Pericardium fibroblast (primary cell): ENCODE results near the gene STARD7. TPM values are rescaled to one million over a fixed set of nuclear protein-coding genes. Genes with fewer than 3 reads are reported as not detected.

Experiments used
- total RNA-seq: library from RNA; depleted of rRNA; stranded (reverse); fragments of >200 nt; gene quantifications from 2 replicates; pipeline ENCODE4 v1.2.3, GENCODE V29; 2015

Gene STARD7, protein sequence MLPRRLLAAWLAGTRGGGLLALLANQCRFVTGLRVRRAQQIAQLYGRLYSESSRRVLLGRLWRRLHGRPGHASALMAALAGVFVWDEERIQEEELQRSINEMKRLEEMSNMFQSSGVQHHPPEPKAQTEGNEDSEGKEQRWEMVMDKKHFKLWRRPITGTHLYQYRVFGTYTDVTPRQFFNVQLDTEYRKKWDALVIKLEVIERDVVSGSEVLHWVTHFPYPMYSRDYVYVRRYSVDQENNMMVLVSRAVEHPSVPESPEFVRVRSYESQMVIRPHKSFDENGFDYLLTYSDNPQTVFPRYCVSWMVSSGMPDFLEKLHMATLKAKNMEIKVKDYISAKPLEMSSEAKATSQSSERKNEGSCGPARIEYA
- 63.6 and 74.2 TPM in 2 replicates for total RNA-seq

DNA sequence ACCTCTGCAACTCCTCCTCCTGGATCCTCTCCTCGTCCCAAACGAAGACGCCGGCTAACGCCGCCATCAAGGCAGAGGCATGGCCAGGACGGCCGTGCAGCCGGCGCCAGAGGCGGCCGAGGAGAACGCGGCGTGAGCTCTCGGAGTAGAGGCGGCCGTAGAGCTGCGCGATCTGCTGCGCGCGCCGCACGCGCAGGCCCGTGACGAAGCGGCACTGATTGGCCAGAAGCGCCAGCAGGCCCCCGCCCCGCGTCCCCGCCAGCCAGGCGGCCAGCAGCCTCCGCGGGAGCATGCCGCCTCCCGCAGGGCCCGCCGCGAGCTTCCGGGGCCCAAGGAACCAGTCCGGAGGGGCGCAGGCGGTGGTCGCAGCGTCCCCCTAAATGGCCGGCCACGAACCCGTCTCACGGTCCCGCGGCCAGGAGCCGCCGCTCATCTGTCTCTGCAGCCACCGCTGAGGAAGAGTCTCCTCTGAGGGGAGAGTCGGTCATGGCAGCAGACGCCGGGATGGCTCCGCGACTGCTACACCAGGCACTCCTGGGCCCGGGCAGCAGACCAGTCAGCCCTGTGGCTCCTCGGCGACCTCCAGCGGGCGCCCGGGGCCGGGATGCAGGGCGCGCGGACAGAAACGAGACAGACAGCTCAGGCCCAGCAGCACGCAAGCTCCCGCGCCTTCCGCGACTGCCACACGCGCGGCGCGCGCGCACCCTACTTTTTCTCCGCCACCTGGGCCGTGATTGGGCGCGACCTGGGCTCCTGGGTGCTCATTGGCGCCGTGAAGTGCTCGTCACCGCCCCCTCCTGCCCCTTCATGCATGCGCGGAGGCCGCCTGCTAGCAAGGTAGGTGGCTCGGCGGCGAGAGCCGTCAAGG lies at the start of gene STARD7:
STARD7 (minus strand) TSS at position 685 of the 868 bp plus-strand sequence; CDS start at position 292, 393 bp downstream.

DNA sequence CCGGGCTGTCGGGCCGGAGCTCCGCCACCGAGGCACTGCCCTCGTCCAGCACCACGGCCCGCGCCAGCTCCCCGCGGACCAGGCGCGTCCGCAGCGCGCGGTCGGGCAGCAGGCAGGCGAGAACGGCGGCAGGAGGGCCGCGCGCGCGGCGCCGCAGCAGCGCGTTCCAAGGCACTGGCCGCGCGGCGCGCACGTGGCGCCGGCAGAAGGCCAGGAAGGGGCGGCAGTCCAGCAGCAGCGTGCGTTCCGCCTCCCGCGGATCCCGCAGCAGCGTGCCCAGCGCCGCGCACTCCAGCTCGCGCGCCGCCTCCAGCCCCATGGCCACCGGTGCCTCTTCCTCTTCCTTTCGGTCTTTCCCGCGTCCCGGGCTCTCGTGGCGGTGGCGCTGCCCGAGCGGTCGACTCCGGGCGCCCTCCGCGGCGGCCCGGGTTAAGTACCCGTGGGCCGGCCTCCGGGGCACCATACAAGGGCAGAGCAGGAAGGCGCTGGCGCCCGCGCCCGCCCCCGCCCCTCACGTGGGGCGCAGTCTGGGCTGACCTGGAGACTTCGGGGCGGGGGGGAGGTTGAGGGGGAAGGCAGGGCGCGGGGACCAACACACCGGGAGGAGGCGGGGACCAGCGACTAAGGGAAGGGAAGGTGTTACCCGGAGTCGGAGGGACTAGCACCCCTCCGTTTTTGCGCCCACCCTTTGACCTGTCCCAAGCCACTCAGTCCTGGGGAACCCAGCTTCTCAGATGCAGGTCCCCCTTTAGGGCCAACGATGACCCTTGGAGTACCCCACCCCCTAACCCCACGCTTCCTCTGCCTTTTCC lies 63.4 kb downstream of the STARD7 start, which contains the start of gene DUSP2:
DUSP2 (minus strand) TSS at position 405 of the 812 bp plus-strand sequence; CDS start at position 319, 86 bp downstream.

DNA sequence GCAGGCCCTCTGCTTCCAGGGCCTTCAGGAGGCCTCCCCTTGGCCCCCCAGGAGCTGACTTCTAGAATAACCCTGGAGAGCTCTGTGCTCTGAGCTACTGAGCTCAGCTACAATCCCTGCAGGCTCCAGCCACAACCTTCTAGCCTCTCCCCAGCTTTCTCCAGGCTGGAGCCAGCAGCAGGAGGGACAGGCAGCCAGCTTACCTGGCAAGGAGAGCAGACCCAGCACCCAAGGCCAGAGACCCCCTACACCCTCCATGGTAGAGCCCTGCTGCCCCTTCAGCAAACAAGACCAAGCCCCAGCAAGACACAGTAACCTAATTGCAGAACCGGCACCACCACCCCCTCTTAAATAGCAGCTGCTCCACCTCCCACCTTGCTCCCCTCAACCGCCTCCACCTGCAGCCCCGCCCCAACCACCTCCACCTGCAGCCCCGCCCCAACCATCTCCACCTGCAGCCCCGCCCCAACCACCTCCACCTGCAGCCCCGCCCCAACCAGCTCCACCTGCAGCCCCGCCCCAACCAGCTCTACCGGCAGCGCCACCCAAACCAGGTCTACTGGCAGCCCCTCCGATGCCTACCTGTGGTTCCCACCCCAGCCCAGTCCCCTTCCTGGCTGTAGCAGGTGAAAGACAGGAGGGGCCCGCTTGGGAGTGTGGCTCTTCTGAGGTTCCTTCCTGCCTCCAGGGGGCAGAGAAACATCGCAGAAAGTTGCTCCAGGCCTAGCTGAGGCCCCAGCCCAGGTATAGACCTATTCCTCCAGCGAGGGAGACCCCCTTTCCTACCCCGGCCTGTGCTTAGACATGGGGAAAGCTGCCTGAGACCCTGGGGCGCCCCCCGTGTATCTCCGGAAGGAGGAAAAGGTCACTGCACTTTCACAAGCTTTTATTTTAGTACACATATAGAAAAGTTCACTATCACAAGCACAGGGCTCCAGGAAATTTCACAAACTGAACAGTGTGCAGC lies 70.2 kb downstream of the STARD7 start, which contains the start of gene ASTL:
ASTL (minus strand) TSS at position 324 of the 967 bp plus-strand sequence; CDS start at position 258, 66 bp downstream.

Other genes with a start within 250 kb of the STARD7 start
- gene ANKRD36C, start 217.0 kb downstream of the STARD7 start, total RNA-seq, result 4.7 and 5.1 TPM in 2 replicates
- 1.3 and 3.7 TPM in 2 replicates for gene GPAT2, start 173.9 kb downstream of the STARD7 start, total RNA-seq
- under 0.01 TPM in 1 of 2 replicates, not detected in the other for gene ADRA2B, start 92.3 kb downstream of the STARD7 start, total RNA-seq
- gene ASTL, start 70.3 kb downstream of the STARD7 start, total RNA-seq, result not detected in 2 replicates
- 3.5 and 6.6 TPM in 2 replicates for gene DUSP2, start 63.4 kb downstream of the STARD7 start, total RNA-seq
- 30.1 and 32.6 TPM in 2 replicates for gene TMEM127, start 57.2 kb upstream of the STARD7 start, total RNA-seq
- gene CIAO1, start 57.4 kb upstream of the STARD7 start, total RNA-seq, result 56.8 and 82.3 TPM in 2 replicates
- gene SNRNP200, start 96.7 kb upstream of the STARD7 start, total RNA-seq, result 46.4 and 49.2 TPM in 2 replicates
- 0.34 and 0.35 TPM in 2 replicates for gene ITPRIPL1, start 116.5 kb upstream of the STARD7 start, total RNA-seq
- 0.23 and 1.8 TPM in 2 replicates for gene NCAPH, start 126.9 kb upstream of the STARD7 start, total RNA-seq